ENCODE data around the gene CAPZA1. TPM values are rescaled to one million over a fixed set of nuclear protein-coding genes. Genes with fewer than 3 reads are reported as not detected.

Gene CAPZA1
- total and polyA plus RNA-seq, 10 of the 15 experiments (the other 5 are each of a cell fraction or from before 2014, with no cell fraction given): 187 to 886 (median 278) TPM

DNA sequence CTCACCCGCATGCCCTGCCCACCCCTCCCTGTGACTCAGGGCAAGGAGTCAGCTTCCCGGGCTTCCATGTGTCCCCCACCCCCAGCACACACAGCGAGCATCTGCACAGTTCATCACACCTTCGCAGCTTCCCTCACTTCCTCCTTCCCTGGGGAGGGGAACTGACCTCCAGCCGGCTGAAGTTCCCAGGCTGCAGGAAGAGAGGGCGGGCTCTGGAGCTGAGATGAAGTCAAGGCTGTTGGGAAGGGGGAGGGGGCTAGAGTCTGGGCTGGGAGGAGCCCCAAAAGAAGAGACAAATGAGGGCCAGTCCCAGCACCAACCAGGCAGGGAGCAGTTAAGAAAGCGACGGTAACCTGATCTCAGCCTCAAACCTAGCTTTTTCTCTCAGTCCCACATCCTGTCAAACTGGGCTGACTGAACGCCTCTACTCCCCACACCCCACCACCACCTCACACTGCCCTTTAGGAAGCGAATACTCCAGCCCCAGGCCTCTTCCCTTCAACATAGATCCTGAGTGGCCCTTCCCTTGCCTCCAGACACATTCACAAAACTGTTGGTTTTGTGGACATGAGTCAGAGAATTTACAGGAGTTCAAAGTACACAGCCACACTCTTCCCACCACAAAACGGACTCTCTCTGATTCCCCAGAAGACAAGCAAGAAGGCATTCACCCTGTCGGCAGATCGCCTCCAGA is 85.4 kb downstream of the CAPZA1 start (continued):
- TF ChIP-seq CREB1 (IDR thresholded peaks at IDR 0.05; ENCODE audit: low read depth): peak; percentile 55; the same call in 1 of the 2 replicates
- no peak for TF ChIP-seq FOS (IDR thresholded peaks at IDR 0.05; ENCODE audit: borderline replicate concordance, extremely low read depth, insufficient read length)
- peak; percentile 76 for TF ChIP-seq HDGF (IDR thresholded peaks at IDR 0.05)
- peak; percentile 79 for TF ChIP-seq EED (IDR thresholded peaks at IDR 0.05; ENCODE audit: low read depth)
- peak; percentile 58; the same call in 1 of the 3 replicates for TF ChIP-seq POU2F2 (IDR thresholded peaks at IDR 0.05; ENCODE audit: borderline replicate concordance, low read depth, low read length)
- peak; percentile 67 for TF ChIP-seq SPI1 (IDR thresholded peaks at IDR 0.05; ENCODE audit: borderline replicate concordance, insufficient read depth, low read depth, low read length)
- no peak for TF ChIP-seq SREBF1 (IDR thresholded peaks at IDR 0.05; ENCODE audit: low read length)
- TF ChIP-seq JUNB (IDR thresholded peaks at IDR 0.05): no peak
- no peak for TF ChIP-seq NFIC (IDR thresholded peaks at IDR 0.05; ENCODE audit: low read depth, low read length)
- TF ChIP-seq POLR2AphosphoS5 (IDR thresholded peaks at IDR 0.05; ENCODE audit: low read length): peak; percentile 92
- TF ChIP-seq TCF7 (IDR thresholded peaks at IDR 0.05; ENCODE audit: borderline replicate concordance): no peak
- peak; percentile 56; the same call in 1 of the 2 replicates for TF ChIP-seq DPF2 (IDR thresholded peaks at IDR 0.05)
- TF ChIP-seq, protein P1, sequence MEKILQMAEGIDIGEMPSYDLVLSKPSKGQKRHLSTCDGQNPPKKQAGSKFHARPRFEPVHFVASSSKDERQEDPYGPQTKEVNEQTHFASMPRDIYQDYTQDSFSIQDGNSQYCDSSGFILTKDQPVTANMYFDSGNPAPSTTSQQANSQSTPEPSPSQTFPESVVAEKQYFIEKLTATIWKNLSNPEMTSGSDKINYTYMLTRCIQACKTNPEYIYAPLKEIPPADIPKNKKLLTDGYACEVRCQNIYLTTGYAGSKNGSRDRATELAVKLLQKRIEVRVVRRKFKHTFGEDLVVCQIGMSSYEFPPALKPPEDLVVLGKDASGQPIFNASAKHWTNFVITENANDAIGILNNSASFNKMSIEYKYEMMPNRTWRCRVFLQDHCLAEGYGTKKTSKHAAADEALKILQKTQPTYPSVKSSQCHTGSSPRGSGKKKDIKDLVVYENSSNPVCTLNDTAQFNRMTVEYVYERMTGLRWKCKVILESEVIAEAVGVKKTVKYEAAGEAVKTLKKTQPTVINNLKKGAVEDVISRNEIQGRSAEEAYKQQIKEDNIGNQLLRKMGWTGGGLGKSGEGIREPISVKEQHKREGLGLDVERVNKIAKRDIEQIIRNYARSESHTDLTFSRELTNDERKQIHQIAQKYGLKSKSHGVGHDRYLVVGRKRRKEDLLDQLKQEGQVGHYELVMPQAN (conservative IDR thresholded peaks at IDR 0.05): no peak
- TF ChIP-seq, protein P2, sequence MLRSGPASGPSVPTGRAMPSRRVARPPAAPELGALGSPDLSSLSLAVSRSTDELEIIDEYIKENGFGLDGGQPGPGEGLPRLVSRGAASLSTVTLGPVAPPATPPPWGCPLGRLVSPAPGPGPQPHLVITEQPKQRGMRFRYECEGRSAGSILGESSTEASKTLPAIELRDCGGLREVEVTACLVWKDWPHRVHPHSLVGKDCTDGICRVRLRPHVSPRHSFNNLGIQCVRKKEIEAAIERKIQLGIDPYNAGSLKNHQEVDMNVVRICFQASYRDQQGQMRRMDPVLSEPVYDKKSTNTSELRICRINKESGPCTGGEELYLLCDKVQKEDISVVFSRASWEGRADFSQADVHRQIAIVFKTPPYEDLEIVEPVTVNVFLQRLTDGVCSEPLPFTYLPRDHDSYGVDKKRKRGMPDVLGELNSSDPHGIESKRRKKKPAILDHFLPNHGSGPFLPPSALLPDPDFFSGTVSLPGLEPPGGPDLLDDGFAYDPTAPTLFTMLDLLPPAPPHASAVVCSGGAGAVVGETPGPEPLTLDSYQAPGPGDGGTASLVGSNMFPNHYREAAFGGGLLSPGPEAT (IDR thresholded peaks at IDR 0.05; ENCODE audit: low read depth): peak; percentile 69
- no peak for TF ChIP-seq ZBED1 (IDR thresholded peaks at IDR 0.05; ENCODE audit: borderline replicate concordance)
